ENCODE measurements around the gene SDHAF2.

- TF ChIP-seq CHD4 (IDR thresholded peaks at IDR 0.05; ENCODE audit: borderline replicate concordance, low read length) (no peak), CTCF (CRISPR knock-in tag; IDR thresholded peaks at IDR 0.05) (no peak), PRPF4 (IDR thresholded peaks at IDR 0.05; ENCODE audit: low read depth, low read length, poor library complexity, severe bottlenecking) (no peak), XBP1 (CRISPR knock-in tag; IDR thresholded peaks at IDR 0.05) (no peak), SUZ12 (IDR thresholded peaks at IDR 0.05; ENCODE audit: low read depth, low read length) (no peak), HOXD1 (CRISPR knock-in tag; IDR thresholded peaks at IDR 0.05) (no peak), ZNF460 (CRISPR knock-in tag; IDR thresholded peaks at IDR 0.05; ENCODE audit: borderline replicate concordance) (no peak), HMGXB4 (CRISPR knock-in tag; IDR thresholded peaks at IDR 0.05; ENCODE audit: borderline replicate concordance in 1 of 2, low read depth in 1 of 2) (no peak), SP1 (IDR thresholded peaks at IDR 0.05) (no peak), SP1 (CRISPR knock-in tag; IDR thresholded peaks at IDR 0.05) (no peak), POLR2A (IDR thresholded peaks at IDR 0.05; ENCODE audit: insufficient read depth in 1 of 2, low read depth in 2 of 2, low read length in 2 of 2) (no peak), FOXK1 (CRISPR knock-in tag; IDR thresholded peaks at IDR 0.05; ENCODE audit: borderline replicate concordance, low read depth) (no peak)
Measured at GRCh38 chr11:61447601-61448551, 18.0 kb downstream of the SDHAF2 start.
